M059J (cell line): ENCODE results near the gene SDF2L1. TPM values are rescaled to one million over a fixed set of nuclear protein-coding genes. Genes with fewer than 3 reads are reported as not detected.
A peak's percentile ranks its signal among the peaks of the same experiment; 100 is the strongest.
"Not testable (repeated sequence)": the region's sequence is repeated elsewhere in the genome, so short reads cannot be mapped to it uniquely, and the experiment has no call there.

Experiments used
- DNase-seq: peaks from one replicate; pipeline ENCODE4 v3.0.0-alpha.2; 2012; ENCODE audit warnings: low read depth
- total RNA-seq: library from RNA; depleted of rRNA; stranded (reverse); fragments of >200 nt; shearing (Covaris generic); gene quantifications from 2 replicates; pipeline ENCODE4 v1.2.3, GENCODE V29; 2014

The SDF2L1 gene
- total RNA-seq, 1 experiment from 2014 or later: 45.0 TPM

DNA sequence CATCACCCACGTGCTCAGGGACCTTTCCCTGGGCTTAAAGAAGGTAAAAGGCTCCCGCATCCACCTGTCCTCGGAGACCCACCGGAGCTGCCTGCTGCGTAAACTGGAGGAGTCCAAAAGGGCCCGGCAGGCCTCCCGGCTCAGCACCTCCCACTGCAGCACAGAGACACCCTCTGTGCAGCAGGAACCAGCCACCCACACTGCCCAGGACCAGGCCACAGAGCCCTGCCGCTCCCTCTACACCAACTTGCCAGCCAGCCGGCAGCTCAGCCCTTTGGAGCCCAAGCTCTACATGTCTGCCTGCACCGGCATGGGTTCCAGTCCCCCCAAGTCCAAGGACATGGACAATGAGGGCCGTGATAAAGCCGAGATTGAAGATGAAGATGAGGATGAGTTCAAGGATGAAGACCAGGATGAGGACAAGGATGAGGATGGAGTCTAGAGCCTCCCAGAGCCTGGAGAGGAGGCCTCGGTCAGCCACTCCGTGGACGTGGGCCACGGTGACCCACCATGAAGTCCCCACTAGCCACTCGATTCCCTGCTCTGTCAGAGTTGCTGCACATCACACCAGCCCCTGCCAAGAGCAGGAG is 5.4 kb upstream of the SDF2L1 start:
- DNase-seq: no peak

DNA sequence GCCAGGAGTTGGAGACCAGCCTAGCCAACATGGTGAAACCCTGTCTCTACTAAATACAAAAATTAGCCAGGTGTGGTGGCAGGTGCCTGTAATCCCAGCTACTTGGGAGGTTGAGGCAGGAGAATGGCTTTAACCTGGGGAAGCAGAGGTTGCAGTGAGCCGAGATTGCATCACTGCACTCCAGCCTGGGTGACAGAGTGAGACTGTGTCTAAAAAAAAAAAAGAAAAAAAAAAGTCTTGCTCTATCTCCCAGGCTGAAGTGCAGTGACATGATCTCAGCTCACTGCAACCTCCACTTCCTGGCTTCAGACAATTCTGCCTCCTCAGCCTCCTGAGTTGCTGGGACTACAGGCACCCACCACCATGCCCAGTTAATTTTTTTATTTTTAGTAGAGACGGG is 4.7 kb upstream of the SDF2L1 start:
- not testable (repeated sequence) for DNase-seq

DNA sequence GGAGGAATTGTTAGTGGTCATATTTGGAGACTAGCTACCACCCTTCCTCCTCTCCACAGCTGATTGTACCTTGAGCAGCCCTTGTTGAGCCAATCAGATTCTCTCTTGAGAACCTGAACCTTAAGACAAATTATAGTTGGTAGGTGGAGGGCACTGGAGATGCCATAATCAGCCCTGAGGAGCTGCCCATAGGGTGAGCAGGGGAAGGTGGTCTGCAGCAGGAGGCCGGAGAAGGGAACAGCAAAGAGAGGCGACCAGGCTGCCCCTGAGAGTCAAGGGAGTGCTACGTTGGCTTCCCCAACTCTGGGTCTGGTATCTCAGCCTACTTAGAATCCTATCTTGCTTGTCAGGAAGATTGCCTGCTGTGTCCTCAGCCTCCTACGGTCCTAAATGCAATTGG is 2.7 kb upstream of the SDF2L1 start:
- DNase-seq: no peak

- DNase-seq: no peak
Measured at GRCh38 chr22:21640810-21641209, 1.3 kb upstream of the SDF2L1 start.

- peak; percentile 64 for DNase-seq
Measured at GRCh38 chr22:21641417-21641788, 699 bp upstream of the SDF2L1 start.

- DNase-seq: peak; percentile 54
Measured at GRCh38 chr22:21642584-21643448, 714 bp downstream of the SDF2L1 start.

GRCh38 chr22:21643533-21644357 is 1.6 kb downstream of the SDF2L1 start:
- DNase-seq: no peak

DNA sequence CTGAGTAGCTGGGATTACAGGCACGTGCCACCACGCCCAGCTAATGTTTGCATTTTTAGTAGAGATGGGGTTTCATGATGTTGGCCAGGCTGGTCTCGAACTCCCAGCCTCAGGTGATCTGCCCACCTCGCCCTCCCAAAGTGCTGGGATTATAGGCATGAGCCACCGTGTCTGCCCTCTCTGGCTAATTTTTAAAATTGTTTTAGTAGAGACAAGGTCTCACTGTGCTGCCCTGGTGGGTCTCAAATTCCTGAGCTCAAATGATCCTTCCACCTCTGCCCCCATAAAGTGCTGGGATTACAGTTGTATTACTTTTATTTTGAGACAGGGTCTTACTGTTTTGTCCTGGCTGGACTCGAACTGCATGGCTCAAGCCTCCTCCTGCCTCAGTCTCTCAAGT is 3.4 kb downstream of the SDF2L1 start:
- DNase-seq: not testable (repeated sequence)

DNA sequence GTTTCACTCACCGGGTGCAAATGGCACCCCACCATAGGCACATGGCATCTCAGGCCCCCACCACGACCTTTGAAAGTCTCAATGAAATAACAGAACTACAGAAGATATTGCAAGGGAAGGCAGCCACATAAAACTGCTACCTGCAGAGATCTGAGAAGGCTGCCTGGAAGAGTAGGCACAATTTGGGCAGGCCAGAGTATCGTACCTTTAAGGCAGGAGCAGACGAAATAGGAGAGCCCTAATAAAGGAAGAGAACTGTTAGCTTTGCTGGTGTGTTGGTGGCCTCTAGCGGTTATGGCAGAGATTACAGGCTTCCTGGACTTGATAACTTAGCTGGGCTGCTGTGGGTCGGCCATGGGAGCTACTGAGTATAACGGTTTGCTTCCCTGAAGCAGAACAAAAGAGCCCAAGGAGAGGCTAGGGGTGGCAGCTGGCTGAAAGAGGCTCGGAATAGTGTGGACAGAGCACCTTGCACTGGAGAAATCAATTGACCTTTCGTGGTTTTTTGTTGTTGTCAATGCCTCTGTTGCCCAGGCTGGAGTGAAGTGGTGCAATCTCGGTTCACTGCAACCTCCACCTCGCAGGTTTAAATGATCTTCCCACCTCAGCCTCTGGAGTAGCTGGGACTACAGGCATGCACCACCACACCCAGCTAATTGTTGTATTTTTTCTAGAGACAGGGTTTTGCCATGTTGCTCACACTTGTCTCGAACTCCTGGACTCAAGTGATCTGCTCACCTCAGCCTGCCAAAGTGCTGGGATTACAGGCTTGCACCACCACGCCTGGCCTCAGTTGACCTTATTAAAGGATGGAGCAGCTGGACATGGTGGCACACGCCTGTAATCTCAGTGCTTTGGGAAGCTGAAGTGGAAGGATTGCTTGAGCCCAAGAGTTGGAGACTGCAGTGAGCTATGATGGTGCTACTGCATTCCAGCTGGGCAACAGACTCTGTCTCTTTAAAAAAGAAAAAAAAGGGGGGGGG is 4.8 kb downstream of the SDF2L1 start:
- DNase-seq: peak; percentile 71

DNA sequence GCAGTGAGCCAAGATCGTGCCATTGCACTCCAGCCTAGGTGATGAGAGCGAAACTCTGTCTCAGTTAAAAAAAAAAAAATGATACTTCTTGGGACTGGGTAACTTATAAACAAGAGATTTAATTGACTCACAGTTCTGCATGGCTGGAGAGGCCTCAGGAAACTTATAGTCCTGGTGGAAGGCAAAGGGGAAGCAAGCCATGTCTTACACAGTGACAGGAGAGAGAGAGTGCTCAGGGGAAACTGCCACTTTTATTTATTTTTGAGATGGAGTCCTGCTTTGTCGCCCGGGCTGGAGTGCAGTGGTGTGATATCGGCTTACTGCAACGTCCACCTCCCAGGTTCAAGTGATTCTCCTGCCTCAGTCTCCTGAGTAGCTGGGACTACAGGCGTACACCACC is 8.2 kb downstream of the SDF2L1 start:
- no peak for DNase-seq

GRCh38 chr22:21650823-21651520 is 8.9 kb downstream of the SDF2L1 start:
- DNase-seq: peak; percentile 13

DNA sequence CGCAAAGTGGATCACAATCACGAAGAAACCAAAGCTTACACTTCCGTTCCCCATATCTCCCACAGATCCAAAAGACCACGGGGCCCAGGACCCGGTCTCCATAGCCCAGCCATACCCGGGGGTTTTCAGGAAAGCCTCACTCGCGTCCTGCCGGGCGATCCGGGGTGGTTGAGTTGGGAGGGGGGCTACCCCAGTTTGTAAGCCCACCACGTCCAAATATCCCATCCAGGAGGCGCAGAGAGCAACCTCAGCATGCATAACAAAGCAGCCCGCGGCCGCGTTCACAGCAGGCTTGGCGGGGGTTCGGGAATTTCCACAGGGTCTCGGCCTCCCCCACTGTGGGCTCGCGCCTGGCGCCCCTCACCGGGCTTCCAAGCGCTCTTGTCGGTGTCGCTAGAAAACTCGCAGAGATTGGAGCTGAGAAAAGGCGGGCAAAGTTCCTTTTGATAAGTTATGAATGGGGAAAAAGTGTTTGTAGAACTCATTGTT is 9.5 kb downstream of the SDF2L1 start:
- DNase-seq: no peak

DNA sequence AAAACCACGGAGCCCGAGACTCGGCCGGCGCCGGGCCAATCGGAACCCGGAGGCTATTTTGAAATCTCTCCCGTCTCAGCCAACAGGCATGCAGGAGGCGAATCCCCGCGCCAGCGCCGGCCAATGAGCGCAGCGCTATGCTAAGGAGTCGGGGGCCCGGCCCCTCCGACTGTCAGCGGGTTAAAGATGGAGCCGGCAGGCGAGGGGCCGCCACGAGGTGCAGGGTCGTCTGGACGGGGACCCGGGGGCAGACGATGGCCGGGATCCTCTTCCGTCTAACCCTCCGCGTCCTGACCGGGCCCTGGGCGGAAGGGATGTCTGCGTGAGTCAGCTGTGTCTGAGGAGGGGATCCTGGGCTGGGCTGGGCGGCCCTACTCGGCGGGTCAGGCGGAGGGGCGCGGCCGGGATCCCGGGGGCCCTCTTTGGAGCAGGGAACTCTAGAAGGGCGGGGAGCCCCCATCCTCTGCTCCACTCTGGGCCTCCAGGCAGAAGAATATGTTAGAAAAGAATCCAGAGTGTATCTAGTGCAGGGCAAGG is 10.0 kb downstream of the SDF2L1 start:
- peak; percentile 84 for DNase-seq

- no peak for DNase-seq
Measured at GRCh38 chr22:21652547-21653545, 10.7 kb downstream of the SDF2L1 start.

- DNase-seq: no peak
Measured at GRCh38 chr22:21657020-21657359, 14.9 kb downstream of the SDF2L1 start.

DNA sequence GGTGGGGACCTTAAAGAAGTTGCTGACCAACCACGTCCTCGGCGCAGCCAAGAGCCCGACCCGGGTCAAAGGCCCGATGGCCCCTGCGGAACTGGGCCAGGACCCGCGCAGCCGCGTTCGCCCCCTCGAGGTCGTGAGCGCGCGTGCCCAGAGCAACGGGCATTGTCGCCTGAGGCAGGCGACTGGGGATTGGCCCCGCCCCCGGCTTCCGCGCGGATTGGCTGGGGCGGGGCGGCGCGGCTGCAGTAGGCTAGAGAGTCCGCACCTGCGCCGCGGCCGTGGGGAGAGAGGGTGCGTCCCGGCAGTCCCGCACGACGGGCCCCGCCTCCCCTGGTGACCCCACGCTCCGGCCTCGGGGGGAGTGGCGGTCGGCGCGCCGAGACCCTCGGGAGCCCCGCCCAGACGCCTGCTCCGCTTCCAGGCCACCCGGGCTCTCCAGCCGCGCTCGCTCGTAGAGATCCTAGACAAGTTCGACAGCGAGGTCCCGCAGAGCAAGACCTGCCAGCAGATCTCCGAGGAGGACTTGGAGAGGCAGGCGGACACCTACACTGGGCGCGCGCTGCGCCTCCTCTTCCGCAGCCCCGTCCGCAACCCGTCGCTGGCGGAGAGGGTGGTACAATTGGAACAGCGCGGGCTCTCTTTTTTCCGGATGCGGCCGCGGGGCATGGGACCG is 15.4 kb downstream of the SDF2L1 start:
- DNase-seq: peak; percentile 70

DNA sequence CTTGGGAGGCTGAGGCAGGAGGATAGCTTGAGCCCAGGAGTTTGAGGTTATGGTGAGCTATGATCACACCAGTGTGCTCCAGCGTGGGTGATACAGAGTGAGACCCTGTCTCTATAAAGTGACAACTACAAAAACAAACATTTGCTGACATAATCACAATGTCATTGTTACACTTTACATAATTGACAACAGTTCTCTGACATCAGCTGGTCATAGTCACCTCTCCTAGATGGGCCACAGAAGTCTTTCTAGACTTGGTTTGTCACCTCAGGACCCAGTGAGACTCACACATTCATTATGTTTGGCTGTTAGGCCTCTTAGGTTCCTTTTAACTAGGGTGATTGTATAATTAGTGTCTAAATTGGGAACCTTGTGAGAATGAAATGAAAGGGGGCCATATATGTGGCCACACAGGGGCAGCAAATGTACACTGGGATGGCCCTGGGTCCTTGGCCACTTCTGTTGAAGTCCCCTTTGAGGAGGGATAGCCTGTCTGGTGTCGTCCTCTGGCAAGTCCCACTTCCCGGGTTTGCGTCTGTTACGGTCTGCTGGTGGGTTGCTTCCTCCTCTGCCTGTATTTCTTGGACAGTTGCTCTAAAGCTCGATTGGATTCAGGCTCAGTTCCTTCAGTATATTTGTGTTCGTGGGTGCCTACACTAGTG is 17.9 kb downstream of the SDF2L1 start:
- no peak for DNase-seq

GRCh38 chr22:21660904-21661303 is 18.8 kb downstream of the SDF2L1 start:
- DNase-seq: no peak
